HUES48 (cell line): ENCODE results near the gene SERTM1.

ENCODE experiments used
- H3K27ac ChIP-seq: one replicate; pipeline ENCODE4 v1.7.0; 2013; ENCODE audit warnings: low read depth, low read length, inconsistent platforms
- H3K27me3 ChIP-seq: 2 replicates; pipeline ENCODE4 v1.6.1; 2013; ENCODE audit warnings: mild to moderate bottlenecking, low read length; ENCODE audit not compliant: control insufficient read depth, insufficient read depth
- H3K36me3 ChIP-seq: 2 replicates; pipeline ENCODE4 v1.6.1; 2013; ENCODE audit warnings: low read length; ENCODE audit not compliant: control insufficient read depth, insufficient read depth
- H3K4me1 ChIP-seq: 2 replicates; pipeline ENCODE4 v1.6.1; 2013; ENCODE audit warnings: mild to moderate bottlenecking, low read length; ENCODE audit not compliant: control insufficient read depth, insufficient read depth
- H3K4me3 ChIP-seq: 2 replicates; pipeline ENCODE4 v1.5.1; 2013; ENCODE audit warnings: mild to moderate bottlenecking, low read depth, low read length
- H3K9ac ChIP-seq: 2 replicates; pipeline ENCODE4 v1.6.1; 2013; ENCODE audit warnings: mild to moderate bottlenecking, low read depth, low read length, moderate library complexity
- H3K9me3 ChIP-seq: 2 replicates; pipeline ENCODE4 v1.6.1; 2013; ENCODE audit warnings: low read length; ENCODE audit not compliant: control insufficient read depth, insufficient read depth

Gene SERTM1

DNA sequence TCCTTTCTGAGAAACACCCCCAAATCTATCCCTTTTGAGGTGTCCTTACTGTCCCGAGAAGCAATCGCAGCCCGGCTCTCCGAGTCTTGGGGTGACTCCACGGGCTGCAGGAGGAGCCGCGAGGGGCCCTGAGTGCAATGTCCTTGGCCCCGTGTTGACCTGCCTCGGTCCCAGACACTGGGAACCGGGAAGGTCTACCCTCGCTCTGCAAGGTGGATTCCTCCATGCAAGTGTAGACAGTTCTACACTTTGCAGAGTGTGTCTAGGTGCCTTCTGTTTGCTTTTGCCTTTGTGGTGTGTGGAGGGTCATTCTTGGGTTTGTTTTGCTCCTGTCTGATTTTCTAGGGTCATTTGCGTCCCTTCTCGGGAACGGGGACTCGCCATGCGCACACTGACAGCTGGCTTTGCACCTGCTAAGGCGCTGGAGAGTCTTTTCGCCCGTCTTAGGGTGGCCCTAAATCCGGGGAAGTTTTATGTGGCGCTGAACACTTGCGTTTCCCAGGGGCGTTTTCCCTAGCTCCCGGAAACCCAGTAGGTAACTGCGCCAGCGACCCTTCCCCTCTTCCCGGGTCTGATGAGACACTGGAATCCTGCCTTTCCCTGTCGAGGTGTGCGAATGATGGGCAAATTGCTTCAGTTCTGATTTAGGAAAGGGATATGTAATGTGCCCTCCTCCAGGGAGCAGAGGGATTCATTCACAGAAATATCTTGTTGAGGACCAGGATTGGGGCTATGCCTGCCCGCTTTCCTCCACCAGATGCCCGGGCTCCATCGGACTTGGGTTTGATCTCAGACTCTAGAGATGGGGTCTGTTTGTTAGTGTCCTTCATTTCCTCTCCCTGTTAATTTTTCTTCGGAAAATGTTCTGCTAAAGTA lies 755 bp downstream of the SERTM1 start:
- H3K4me3 ChIP-seq = peak overlapping the region; percentile 69
- no peaks in the 10 kb centered on the region for H3K36me3 ChIP-seq
- H3K27me3 ChIP-seq = peaks cover 56% of the 10 kb centered on the region
- no peaks in the 10 kb centered on the region for H3K9me3 ChIP-seq
- no peak overlapping the region for H3K27ac ChIP-seq
- H3K9ac ChIP-seq = no peak overlapping the region
- H3K4me1 ChIP-seq = 0 out of 2 replicates have a peak, but pooled peaks cover 8% of the 10 kb centered on the region

DNA sequence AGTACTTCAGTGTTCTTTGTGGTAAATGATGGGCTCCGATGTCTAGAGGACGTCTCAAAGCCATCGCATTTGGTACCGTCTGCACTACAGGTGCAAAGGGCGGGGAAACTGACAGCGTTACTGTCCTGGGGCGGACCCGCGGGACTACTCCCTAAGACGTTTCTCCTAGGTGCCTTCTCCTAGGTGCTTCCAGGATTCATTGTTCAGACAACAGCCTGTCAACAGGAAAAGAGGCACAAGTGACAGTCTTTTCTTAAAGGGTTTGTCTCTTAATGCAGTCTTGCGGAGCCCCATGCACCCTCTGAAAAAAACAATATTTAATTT lies 1.4 kb downstream of the SERTM1 start:
- no peak overlapping the region for H3K9ac ChIP-seq
- H3K4me1 ChIP-seq = 0 out of 2 replicates have a peak, but pooled peaks cover 8% of the 10 kb centered on the region
- H3K27me3 ChIP-seq = peaks cover 56% of the 10 kb centered on the region
- H3K36me3 ChIP-seq = no peaks in the 10 kb centered on the region
- H3K27ac ChIP-seq = no peak overlapping the region
- no peaks in the 10 kb centered on the region for H3K9me3 ChIP-seq
- peak overlapping the region; percentile 69; the same call in 1 of the 2 replicates for H3K4me3 ChIP-seq

DNA sequence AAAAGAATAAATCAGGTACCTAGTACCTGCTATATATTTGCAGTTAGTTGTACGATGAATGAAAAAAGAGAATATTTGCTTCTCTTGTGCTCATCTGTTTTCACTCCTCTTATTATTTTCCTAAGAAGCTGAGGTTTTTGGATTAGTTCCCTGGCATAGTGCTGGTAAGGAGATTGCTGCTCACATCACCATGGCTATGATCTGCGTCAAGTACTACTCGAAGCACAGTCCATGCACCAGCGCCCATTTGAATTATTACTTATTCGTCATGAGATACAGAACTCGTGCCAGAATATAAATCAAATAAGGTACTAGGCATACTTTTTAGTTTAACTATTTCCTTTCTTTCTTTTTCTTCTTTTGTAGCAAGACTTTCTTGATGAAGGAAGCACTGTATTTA lies 7.1 kb downstream of the SERTM1 start:
- H3K4me1 ChIP-seq = peaks cover 9% of the 10 kb centered on the region; the same call in 1 of the 2 replicates
- no peak overlapping the region for H3K27ac ChIP-seq
- H3K9me3 ChIP-seq = no peaks in the 10 kb centered on the region
- peaks cover 16% of the 10 kb centered on the region for H3K27me3 ChIP-seq
- no peak overlapping the region for H3K9ac ChIP-seq
- no peak overlapping the region for H3K4me3 ChIP-seq
- H3K36me3 ChIP-seq = no peaks in the 10 kb centered on the region

- Histone ChIP-seq H3K27me3 (peaks cover 5% of the 10 kb centered on the region; the same call in 1 of the 2 replicates), H3K36me3 (no peaks in the 10 kb centered on the region), H3K4me3 (no peak overlapping the region), H3K27ac (no peak overlapping the region), H3K9me3 (no peaks in the 10 kb centered on the region), H3K9ac (no peak overlapping the region), H3K4me1 (peaks cover 9% of the 10 kb centered on the region; the same call in 1 of the 2 replicates)
These were observed 8.2 kb downstream of the SERTM1 start for GRCh38 chr13:36681894-36682624.

DNA sequence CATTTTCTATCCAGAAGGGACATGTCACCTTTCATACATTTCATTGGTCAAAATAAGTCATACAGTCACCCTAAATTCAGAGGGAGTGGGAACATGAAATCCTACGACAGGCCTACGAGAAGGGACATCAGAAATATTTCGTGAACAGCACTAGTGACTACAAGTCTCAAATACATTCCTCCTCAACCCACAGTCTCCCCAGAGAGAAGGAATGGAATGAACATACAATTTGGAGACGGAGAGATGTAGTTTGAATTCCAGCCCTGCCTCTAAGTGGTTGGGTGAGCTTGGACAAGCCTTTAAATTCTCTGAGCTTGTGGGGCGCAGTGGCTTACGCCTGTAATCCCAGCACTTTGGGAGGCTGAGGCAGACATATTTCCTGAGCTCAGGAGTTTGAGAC lies 9.9 kb downstream of the SERTM1 start:
- Histone ChIP-seq H3K9ac (no peak overlapping the region), H3K4me1 (peaks cover 9% of the 10 kb centered on the region; the same call in 1 of the 2 replicates)

GRCh38 chr13:36685927-36686326 lies 12.1 kb downstream of the SERTM1 start:
- Histone ChIP-seq H3K9ac (no peak overlapping the region), H3K36me3 (no peaks in the 10 kb centered on the region), H3K4me1 (peaks cover 9% of the 10 kb centered on the region; the same call in 1 of the 2 replicates), H3K9me3 (no peaks in the 10 kb centered on the region), H3K4me3 (no peak overlapping the region), H3K27ac (no peak overlapping the region), H3K27me3 (no peaks in the 10 kb centered on the region)

More for the DNA sequence above, 9.9 kb downstream of the SERTM1 start:
- H3K27ac ChIP-seq = no peak overlapping the region
- H3K36me3 ChIP-seq = no peaks in the 10 kb centered on the region
- H3K4me3 ChIP-seq = no peak overlapping the region
- no peaks in the 10 kb centered on the region for H3K9me3 ChIP-seq
- H3K27me3 ChIP-seq = no peaks in the 10 kb centered on the region

GRCh38 chr13:36696410-36697010 lies 22.7 kb downstream of the SERTM1 start:
- Histone ChIP-seq H3K4me1 (no peaks in the 10 kb centered on the region), H3K27me3 (no peaks in the 10 kb centered on the region), H3K9me3 (no peaks in the 10 kb centered on the region), H3K27ac (no peak overlapping the region), H3K36me3 (no peaks in the 10 kb centered on the region), H3K4me3 (no peak overlapping the region), H3K9ac (no peak overlapping the region)

GRCh38 chr13:36700170-36700569 lies 26.4 kb downstream of the SERTM1 start:
- H3K36me3 ChIP-seq = no peaks in the 10 kb centered on the region
- H3K4me1 ChIP-seq = no peaks in the 10 kb centered on the region
- H3K9me3 ChIP-seq = no peaks in the 10 kb centered on the region
- H3K4me3 ChIP-seq = no peak overlapping the region
- H3K9ac ChIP-seq = no peak overlapping the region
- H3K27ac ChIP-seq = no peak overlapping the region
- no peaks in the 10 kb centered on the region for H3K27me3 ChIP-seq

- no peaks in the 10 kb centered on the region for H3K9me3 ChIP-seq
- no peak overlapping the region for H3K4me3 ChIP-seq
- H3K4me1 ChIP-seq = no peaks in the 10 kb centered on the region
- no peaks in the 10 kb centered on the region for H3K36me3 ChIP-seq
- no peak overlapping the region for H3K9ac ChIP-seq
- no peak overlapping the region for H3K27ac ChIP-seq
- H3K27me3 ChIP-seq = no peaks in the 10 kb centered on the region
These were observed 32.9 kb downstream of the SERTM1 start for GRCh38 chr13:36706755-36707154.

DNA sequence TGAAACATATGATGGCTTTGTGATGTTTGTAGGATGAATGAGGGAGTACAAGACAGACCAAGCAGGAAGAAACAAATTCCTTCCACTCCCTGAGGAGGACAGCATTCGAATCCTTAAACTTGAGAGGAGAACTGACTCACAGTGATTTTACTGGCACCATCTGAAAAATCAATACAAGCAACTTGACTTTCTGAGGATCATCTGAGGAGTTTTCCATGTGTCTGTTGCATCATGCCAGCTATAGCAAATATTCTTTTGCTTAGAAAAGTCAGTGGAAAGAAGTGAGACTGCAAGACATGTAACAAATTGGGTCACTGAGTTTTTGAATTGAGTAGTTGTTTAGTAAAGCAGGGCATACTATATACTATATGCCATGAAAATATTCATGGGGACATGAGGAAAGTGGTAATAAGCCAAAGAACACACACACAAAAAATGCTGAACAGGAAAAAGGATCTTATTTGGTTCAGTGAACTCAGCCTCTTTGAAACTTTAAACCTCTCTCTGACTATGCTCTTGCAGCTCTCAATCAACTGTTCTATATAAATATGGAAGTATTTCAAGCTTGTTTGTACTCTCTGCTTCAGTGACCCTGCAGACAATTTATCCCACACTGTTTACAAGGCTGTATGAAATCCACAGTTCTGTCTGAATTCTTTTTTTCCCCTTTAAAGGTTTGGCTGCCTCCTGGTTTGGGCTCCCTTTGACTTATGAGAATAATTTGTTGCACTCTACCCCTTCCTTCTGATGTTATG lies 35.5 kb downstream of the SERTM1 start:
- Histone ChIP-seq H3K4me1 (no peaks in the 10 kb centered on the region), H3K4me3 (no peak overlapping the region), H3K9ac (no peak overlapping the region), H3K36me3 (no peaks in the 10 kb centered on the region), H3K27ac (no peak overlapping the region), H3K27me3 (no peaks in the 10 kb centered on the region), H3K9me3 (no peaks in the 10 kb centered on the region)
